ENCODE data around the gene TGFBR3. TPM values are rescaled to one million over a fixed set of nuclear protein-coding genes. Genes with fewer than 3 reads are reported as not detected.
A peak's percentile ranks its signal among the peaks of the same experiment; 100 is the strongest.

TGFBR3 gene
- polyA plus RNA-seq, 1 donor (not counting 4 experiments of a cell fraction or from before 2014, with no cell fraction given), result 1.2 TPM

DNA sequence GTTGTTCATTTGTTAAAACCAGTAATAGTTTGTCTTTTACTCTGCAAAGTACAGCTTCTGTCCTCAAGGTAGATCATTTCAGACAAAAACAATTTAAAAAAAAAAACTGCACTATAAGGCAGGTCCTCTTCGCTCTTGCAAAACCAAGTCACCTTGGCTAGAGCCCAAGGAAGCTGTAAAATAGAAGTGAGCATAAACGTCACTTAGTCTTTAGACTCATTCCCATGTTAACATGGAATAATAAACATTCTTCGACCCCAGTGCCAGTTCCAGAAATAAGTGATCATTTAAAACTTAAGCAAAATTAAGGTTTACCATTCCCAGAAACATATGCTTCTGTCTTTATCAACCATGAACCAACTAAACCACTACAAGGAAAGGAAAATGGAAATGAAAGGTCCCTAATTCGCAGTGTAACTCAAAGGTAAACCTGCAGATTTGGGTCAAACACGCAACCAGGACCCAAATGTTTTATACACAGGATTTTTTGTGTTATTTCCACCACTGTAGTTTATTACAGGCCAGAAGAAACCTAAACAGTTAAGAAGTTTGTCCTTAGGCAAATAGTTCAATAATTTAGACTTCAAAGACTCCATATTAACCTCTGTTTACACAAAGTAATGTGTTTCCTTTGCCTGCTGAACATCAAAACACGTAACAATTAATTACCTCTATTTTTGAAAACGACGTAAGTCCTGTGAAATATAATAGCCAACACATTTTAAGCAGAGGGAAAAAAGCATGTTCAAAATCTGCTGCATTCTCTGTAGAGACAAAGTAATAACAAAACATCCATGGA is 54.6 kb downstream of the TGFBR3 start:
- no peak overlapping the region for H3K27ac ChIP-seq (ENCODE audit: control insufficient read depth, insufficient read depth, low read length)
- peaks cover 17% of the 10 kb centered on the region for H3K4me1 ChIP-seq (ENCODE audit: control insufficient read depth, extremely low read depth, insufficient read depth, low read length)
- dilution Hi-C loops (cut with MboI; ENCODE audit: extremely low pct_ligation_motif_present, low sequenced_read_pairs), result no loop called here
- no peak overlapping the region for H3K4me3 ChIP-seq (ENCODE audit: control insufficient read depth in 2 of 3, extremely low read depth in 1 of 3, insufficient read depth in 2 of 3, low read depth in 1 of 3, low read length in 3 of 3)
- FAIRE-seq (no peak), DNase-seq (ENCODE audit: low read depth, low spot score) (no peak)
- no peaks in the 10 kb centered on the region for H3K36me3 ChIP-seq (ENCODE audit: control insufficient read depth in 2 of 2, extremely low read depth in 1 of 2, insufficient read depth in 2 of 2, low read length in 2 of 2)
- peaks cover 2% of the 10 kb centered on the region for H3K27me3 ChIP-seq (ENCODE audit: control insufficient read depth, extremely low read depth, insufficient read depth, low read length)
- H2AFZ ChIP-seq (ENCODE audit: control insufficient read depth, low read length), result no peak overlapping the region
- TF ChIP-seq, protein P1, sequence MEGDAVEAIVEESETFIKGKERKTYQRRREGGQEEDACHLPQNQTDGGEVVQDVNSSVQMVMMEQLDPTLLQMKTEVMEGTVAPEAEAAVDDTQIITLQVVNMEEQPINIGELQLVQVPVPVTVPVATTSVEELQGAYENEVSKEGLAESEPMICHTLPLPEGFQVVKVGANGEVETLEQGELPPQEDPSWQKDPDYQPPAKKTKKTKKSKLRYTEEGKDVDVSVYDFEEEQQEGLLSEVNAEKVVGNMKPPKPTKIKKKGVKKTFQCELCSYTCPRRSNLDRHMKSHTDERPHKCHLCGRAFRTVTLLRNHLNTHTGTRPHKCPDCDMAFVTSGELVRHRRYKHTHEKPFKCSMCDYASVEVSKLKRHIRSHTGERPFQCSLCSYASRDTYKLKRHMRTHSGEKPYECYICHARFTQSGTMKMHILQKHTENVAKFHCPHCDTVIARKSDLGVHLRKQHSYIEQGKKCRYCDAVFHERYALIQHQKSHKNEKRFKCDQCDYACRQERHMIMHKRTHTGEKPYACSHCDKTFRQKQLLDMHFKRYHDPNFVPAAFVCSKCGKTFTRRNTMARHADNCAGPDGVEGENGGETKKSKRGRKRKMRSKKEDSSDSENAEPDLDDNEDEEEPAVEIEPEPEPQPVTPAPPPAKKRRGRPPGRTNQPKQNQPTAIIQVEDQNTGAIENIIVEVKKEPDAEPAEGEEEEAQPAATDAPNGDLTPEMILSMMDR (optimal IDR thresholded peaks at IDR 0.05 in 1 of 3, IDR thresholded peaks at IDR 0.05 in 1 of 3, conservative IDR thresholded peaks at IDR 0.05 in 1 of 3; ENCODE audit: extremely low read depth in 1 of 3, insufficient read depth in 2 of 3, low read length in 3 of 3), result no peak
- TF ChIP-seq EZH2 (IDR thresholded peaks at IDR 0.05; ENCODE audit: low read length), result no peak
- H3K4me2 ChIP-seq (ENCODE audit: control insufficient read depth, extremely low read depth, insufficient read depth, low read depth, low read length), result no peak overlapping the region
- no peaks in the 10 kb centered on the region for H3K9me1 ChIP-seq (ENCODE audit: control insufficient read depth, extremely low read depth, insufficient read depth, low read length)
- H4K20me1 ChIP-seq (ENCODE audit: control insufficient read depth, extremely low read depth, insufficient read depth, low read length), result no peaks in the 10 kb centered on the region
- no peaks in the 10 kb centered on the region for H3K79me2 ChIP-seq (ENCODE audit: control insufficient read depth, insufficient read depth, low read length)
- H3K9ac ChIP-seq (ENCODE audit: control insufficient read depth, extremely low read depth, insufficient read depth, low read length), result no peak overlapping the region
- no peaks in the 10 kb centered on the region for H3K9me3 ChIP-seq (ENCODE audit: control insufficient read depth, low read depth, low read length)

DNA sequence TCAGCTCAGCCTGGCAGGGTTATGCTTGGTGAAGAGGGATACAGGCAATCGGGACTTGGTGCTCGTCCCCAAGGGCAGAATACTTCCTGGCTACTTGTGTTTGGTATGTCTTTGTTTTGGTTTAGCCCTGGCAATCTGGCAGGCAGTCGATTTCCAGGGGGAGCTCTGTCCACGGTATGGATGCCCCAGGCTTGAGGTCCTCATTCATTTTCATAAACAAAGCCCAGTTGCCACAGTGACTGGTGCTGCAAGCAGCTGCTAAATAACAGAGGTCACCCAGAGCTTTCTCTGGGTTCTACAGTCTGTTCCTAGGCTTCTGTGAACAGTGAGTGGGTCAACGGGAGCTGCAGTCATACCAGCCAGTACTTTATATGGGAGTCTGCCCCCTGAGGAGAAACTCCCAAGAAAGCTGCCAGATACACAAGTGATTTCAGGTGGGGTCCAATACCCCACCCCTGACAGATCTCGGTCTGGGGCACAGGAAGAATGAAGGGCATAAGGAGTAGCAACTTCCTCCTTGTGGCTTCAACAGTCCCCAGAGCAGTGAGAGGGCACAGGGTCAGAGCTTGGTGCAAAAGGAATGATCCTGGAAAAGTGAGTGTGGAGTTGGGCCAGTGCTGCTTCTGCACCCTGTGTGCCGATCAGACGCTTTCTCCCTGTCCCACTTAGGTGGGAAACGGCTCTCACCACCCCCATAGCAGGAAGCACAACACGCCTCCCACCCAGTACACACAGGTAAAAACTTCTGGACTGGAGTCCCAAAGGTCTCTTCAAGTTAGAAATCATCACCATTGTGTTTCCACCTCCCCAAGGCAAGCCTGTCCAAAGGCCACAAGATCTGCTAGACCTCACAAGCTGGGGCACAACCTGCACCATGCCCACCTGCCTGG is 55.5 kb downstream of the TGFBR3 start:
- no peak for TF ChIP-seq EZH2 (IDR thresholded peaks at IDR 0.05; ENCODE audit: low read length)
- TF ChIP-seq, protein P1 (optimal IDR thresholded peaks at IDR 0.05 in 1 of 3, IDR thresholded peaks at IDR 0.05 in 1 of 3, conservative IDR thresholded peaks at IDR 0.05 in 1 of 3; ENCODE audit: extremely low read depth in 1 of 3, insufficient read depth in 2 of 3, low read length in 3 of 3), result peak; percentile 16 to 50 (median 26)
- Histone ChIP-seq H3K27me3 (ENCODE audit: control insufficient read depth, extremely low read depth, insufficient read depth, low read length) (peaks cover 2% of the 10 kb centered on the region), H3K9me1 (ENCODE audit: control insufficient read depth, extremely low read depth, insufficient read depth, low read length) (no peaks in the 10 kb centered on the region), H3K4me1 (ENCODE audit: control insufficient read depth, extremely low read depth, insufficient read depth, low read length) (peaks cover 17% of the 10 kb centered on the region), H2AFZ (ENCODE audit: control insufficient read depth, low read length) (no peak overlapping the region), H4K20me1 (ENCODE audit: control insufficient read depth, extremely low read depth, insufficient read depth, low read length) (no peaks in the 10 kb centered on the region), H3K9ac (ENCODE audit: control insufficient read depth, extremely low read depth, insufficient read depth, low read length) (no peak overlapping the region), H3K9me3 (ENCODE audit: control insufficient read depth, low read depth, low read length) (no peaks in the 10 kb centered on the region), H3K4me2 (ENCODE audit: control insufficient read depth, extremely low read depth, insufficient read depth, low read depth, low read length) (no peak overlapping the region), H3K79me2 (ENCODE audit: control insufficient read depth, insufficient read depth, low read length) (no peaks in the 10 kb centered on the region), H3K4me3 (ENCODE audit: control insufficient read depth in 2 of 3, extremely low read depth in 1 of 3, insufficient read depth in 2 of 3, low read depth in 1 of 3, low read length in 3 of 3) (no peak overlapping the region), H3K27ac (ENCODE audit: control insufficient read depth, insufficient read depth, low read length) (no peak overlapping the region), H3K36me3 (ENCODE audit: control insufficient read depth in 2 of 2, extremely low read depth in 1 of 2, insufficient read depth in 2 of 2, low read length in 2 of 2) (no peaks in the 10 kb centered on the region)
- dilution Hi-C loops (cut with MboI; ENCODE audit: extremely low pct_ligation_motif_present, low sequenced_read_pairs), result no loop called here
- DNase-seq (ENCODE audit: low read depth, low spot score) (no peak), FAIRE-seq (no peak)

Data from keratinocyte (primary cell).